ENCODE data around the gene CLIC2. TPM values are rescaled to one million over a fixed set of nuclear protein-coding genes. Genes with fewer than 3 reads are reported as not detected.

Gene CLIC2
- total RNA-seq, 1 experiment from 2014 or later = 0.89 TPM

DNA sequence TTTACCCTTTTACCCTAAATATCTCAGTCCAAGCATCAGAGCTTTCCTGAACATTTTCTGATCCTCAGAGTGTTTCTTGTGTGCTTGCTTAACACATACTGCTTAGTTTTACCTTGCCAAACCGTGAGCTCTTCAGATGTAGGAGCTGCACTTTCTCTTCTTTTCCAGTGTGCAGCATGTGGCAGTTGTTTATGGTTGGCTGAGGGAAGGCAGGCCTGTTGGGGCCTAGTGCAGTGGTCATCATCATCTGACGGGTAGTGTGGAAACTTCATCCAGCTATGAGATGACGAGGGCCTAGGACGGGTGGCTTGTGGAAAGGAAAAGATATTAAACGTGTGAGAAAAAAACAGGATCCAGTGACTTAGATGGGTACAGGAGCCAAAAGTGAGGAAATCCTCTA lies 96.7 kb downstream of the CLIC2 start:
- Histone ChIP-seq H3K9me3 (ENCODE audit: control insufficient read depth in 1 of 2, insufficient read depth in 1 of 2, low read depth in 1 of 2, low read length in 2 of 2) (no peaks in the 10 kb centered on the region), H3K4me1 (ENCODE audit: control insufficient read depth in 1 of 2, insufficient read depth in 2 of 2, low read length in 2 of 2) (no peaks in the 10 kb centered on the region), H3K36me3 (ENCODE audit: control insufficient read depth in 1 of 2, insufficient read depth in 2 of 2, low read length in 2 of 2) (peaks cover 3 to 10% of the 10 kb centered on the region in 2 experiments; a peak in 2 of 4 replicates), H3K9ac (ENCODE audit: low read length) (no peak overlapping the region), H3K27me3 (ENCODE audit: insufficient read depth, low read length) (no peaks in the 10 kb centered on the region), H4K20me1 (ENCODE audit: insufficient read depth) (no peaks in the 10 kb centered on the region), H3K4me2 (ENCODE audit: low read length) (no peak overlapping the region), H3K9me2 (ENCODE audit: insufficient read depth) (no peaks in the 10 kb centered on the region), H3K4me3 (replicated peaks in 1 of 2; ENCODE audit: low read depth in 1 of 2, low read length in 2 of 2) (no peak overlapping the region), H2AFZ (ENCODE audit: low read depth, low read length, poor library complexity, severe bottlenecking) (no peak overlapping the region), H3K79me2 (ENCODE audit: insufficient read depth, low read length) (peaks cover 19% of the 10 kb centered on the region), H3K27ac (ENCODE audit: low read depth, low read length) (no peak overlapping the region)
- TF ChIP-seq, protein P1, sequence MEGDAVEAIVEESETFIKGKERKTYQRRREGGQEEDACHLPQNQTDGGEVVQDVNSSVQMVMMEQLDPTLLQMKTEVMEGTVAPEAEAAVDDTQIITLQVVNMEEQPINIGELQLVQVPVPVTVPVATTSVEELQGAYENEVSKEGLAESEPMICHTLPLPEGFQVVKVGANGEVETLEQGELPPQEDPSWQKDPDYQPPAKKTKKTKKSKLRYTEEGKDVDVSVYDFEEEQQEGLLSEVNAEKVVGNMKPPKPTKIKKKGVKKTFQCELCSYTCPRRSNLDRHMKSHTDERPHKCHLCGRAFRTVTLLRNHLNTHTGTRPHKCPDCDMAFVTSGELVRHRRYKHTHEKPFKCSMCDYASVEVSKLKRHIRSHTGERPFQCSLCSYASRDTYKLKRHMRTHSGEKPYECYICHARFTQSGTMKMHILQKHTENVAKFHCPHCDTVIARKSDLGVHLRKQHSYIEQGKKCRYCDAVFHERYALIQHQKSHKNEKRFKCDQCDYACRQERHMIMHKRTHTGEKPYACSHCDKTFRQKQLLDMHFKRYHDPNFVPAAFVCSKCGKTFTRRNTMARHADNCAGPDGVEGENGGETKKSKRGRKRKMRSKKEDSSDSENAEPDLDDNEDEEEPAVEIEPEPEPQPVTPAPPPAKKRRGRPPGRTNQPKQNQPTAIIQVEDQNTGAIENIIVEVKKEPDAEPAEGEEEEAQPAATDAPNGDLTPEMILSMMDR (IDR thresholded peaks at IDR 0.05 in 2 of 3, conservative IDR thresholded peaks at IDR 0.05 in 1 of 3; ENCODE audit: borderline replicate concordance in 1 of 3, insufficient read depth in 1 of 3, low read depth in 2 of 3, low read length in 2 of 3) = no peak
- TF ChIP-seq POLR2AphosphoS5 (IDR thresholded peaks at IDR 0.05; ENCODE audit: low read depth, low read length) (no peak), ZNF274 (IDR thresholded peaks at IDR 0.05; ENCODE audit: low read depth, low read length) (no peak), TCF7L2 (IDR thresholded peaks at IDR 0.05; ENCODE audit: borderline replicate concordance, extremely low read depth, insufficient read depth, insufficient read length) (no peak), EZH2phosphoT487 (IDR thresholded peaks at IDR 0.05; ENCODE audit: borderline replicate concordance) (no peak), ZFX (IDR thresholded peaks at IDR 0.05) (no peak), ELF1 (IDR thresholded peaks at IDR 0.05; ENCODE audit: borderline replicate concordance, low read depth) (no peak), JUND (IDR thresholded peaks at IDR 0.05) (no peak), POLR2A (IDR thresholded peaks at IDR 0.05; ENCODE audit: borderline replicate concordance, extremely low read depth, insufficient read depth, insufficient read length) (no peak), EGR1 (IDR thresholded peaks at IDR 0.05; ENCODE audit: low read depth) (no peak)
- TF ChIP-seq, protein P2, sequence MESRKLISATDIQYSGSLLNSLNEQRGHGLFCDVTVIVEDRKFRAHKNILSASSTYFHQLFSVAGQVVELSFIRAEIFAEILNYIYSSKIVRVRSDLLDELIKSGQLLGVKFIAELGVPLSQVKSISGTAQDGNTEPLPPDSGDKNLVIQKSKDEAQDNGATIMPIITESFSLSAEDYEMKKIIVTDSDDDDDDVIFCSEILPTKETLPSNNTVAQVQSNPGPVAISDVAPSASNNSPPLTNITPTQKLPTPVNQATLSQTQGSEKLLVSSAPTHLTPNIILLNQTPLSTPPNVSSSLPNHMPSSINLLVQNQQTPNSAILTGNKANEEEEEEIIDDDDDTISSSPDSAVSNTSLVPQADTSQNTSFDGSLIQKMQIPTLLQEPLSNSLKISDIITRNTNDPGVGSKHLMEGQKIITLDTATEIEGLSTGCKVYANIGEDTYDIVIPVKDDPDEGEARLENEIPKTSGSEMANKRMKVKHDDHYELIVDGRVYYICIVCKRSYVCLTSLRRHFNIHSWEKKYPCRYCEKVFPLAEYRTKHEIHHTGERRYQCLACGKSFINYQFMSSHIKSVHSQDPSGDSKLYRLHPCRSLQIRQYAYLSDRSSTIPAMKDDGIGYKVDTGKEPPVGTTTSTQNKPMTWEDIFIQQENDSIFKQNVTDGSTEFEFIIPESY (IDR thresholded peaks at IDR 0.05; ENCODE audit: extremely low read depth, insufficient replicate concordance, low read length) = no peak
- TF ChIP-seq, protein P3, sequence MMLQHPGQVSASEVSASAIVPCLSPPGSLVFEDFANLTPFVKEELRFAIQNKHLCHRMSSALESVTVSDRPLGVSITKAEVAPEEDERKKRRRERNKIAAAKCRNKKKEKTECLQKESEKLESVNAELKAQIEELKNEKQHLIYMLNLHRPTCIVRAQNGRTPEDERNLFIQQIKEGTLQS (IDR thresholded peaks at IDR 0.05) = no peak
- TF ChIP-seq, protein P4, sequence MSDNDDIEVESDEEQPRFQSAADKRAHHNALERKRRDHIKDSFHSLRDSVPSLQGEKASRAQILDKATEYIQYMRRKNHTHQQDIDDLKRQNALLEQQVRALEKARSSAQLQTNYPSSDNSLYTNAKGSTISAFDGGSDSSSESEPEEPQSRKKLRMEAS (IDR thresholded peaks at IDR 0.05) = no peak
- ChIA-PET RAD21 (ENCODE audit: low non-redundant PET in 1 of 2, low total read pairs in 2 of 2, uncharacterized antibody in 2 of 2, unreplicated experiment in 2 of 2) (no interaction called here), CTCF (no interaction called here), POLR2A (no interaction called here)
- no peak for ATAC-seq
- DNase-seq (ENCODE audit: low read depth, low spot score) = no peak
- no TSS peak for BruUV-seq (replicated peaks)
- intact Hi-C loops (cut with micrococcal nuclease) = no loop called here
